ENCODE measurements around the gene IL6. TPM values are rescaled to one million over a fixed set of nuclear protein-coding genes. Genes with fewer than 3 reads are reported as not detected.
A peak's percentile ranks its signal among the peaks of the same experiment; 100 is the strongest.

The IL6 gene
- total and polyA plus RNA-seq, 10 donors, result 1.8 to 11.8 (median 4.1) TPM

- peak overlapping the region in 7 of 8 donors; percentile 26 to 61 (median 37) for H3K4me3 ChIP-seq
- TF ChIP-seq POLR2A (IDR thresholded peaks at IDR 0.05) (peak in 1 of 3 donors; percentile 7), POLR2AphosphoS5 (IDR thresholded peaks at IDR 0.05) (no peak), CTCF (IDR thresholded peaks at IDR 0.05 in 8 of 11, conservative IDR thresholded peaks at IDR 0.05 in 3 of 11) (peak in 10 of 11 experiments; percentile 39 to 72 (median 58))
- H3K4me1 ChIP-seq, result peaks cover 34 to 98% (median 69%) of the 10 kb centered on the region in 6 donors
- WGBS, 5 donors, result 7 to 21% (median 10%) methylated on average over 8 of the region's 8 CpGs
- no peaks in the 10 kb centered on the region for H3K36me3 ChIP-seq
- intact Hi-C loops (cut with DNase I; ENCODE audit: low total_unique reads), result loop anchor here (5.0 kb wide), 2 partner anchors 69 to 169 kb away; no protein-coding TSS in a partner anchor
- peak overlapping the region; percentile 11 to 89 (median 76) for H3K27ac ChIP-seq
- H3K27me3 ChIP-seq (replicated peaks in 1 of 7), result peaks cover 0 to 25% (median 3%) of the 10 kb centered on the region in 7 donors
- DNase-seq, result peak; percentile 84
- H3K9me3 ChIP-seq, result no peaks in the 10 kb centered on the region
Measured at GRCh38 chr7:22726345-22726906, 574 bp upstream of the IL6 start.

GRCh38 chr7:22727714-22728035 is 675 bp downstream of the IL6 start:
- Histone ChIP-seq H3K4me1 (peaks cover 23 to 88% (median 59%) of the 10 kb centered on the region in 6 donors), H3K27ac (peak overlapping the region; percentile 11 to 89 (median 76)), H3K9me3 (no peaks in the 10 kb centered on the region), H3K27me3 (replicated peaks in 1 of 7) (peaks cover 0 to 25% (median 3%) of the 10 kb centered on the region in 7 donors), H3K4me3 (peak overlapping the region; percentile 11 to 61 (median 36)), H3K36me3 (no peaks in the 10 kb centered on the region)
- no peak for TF ChIP-seq POLR2AphosphoS5 (IDR thresholded peaks at IDR 0.05)
- no peak for TF ChIP-seq CTCF (IDR thresholded peaks at IDR 0.05 in 8 of 11, conservative IDR thresholded peaks at IDR 0.05 in 3 of 11)
- TF ChIP-seq POLR2A (IDR thresholded peaks at IDR 0.05), result no peak
- intact Hi-C loops (cut with DNase I; ENCODE audit: low total_unique reads), result loop anchor here (5.0 kb wide), 2 partner anchors 70 to 170 kb away; no protein-coding TSS in a partner anchor
- 23 to 48% (median 34%) methylated on average over 3 of the region's 3 CpGs for whole genome bisulfite sequencing, 5 donors
- DNase-seq, result no peak

GRCh38 chr7:22728401-22729029 is 1.5 kb downstream of the IL6 start:
- Histone ChIP-seq H3K27ac (peak overlapping the region in 4 of 8 donors; percentile 74 to 89 (median 80)), H3K4me1 (peaks cover 14 to 80% (median 50%) of the 10 kb centered on the region in 6 donors), H3K36me3 (no peaks in the 10 kb centered on the region), H3K9me3 (no peaks in the 10 kb centered on the region), H3K4me3 (peak overlapping the region in 3 of 8 donors; percentile 37 to 61 (median 39)), H3K27me3 (replicated peaks in 1 of 7) (peaks cover 0 to 25% (median 3%) of the 10 kb centered on the region in 7 donors)
- no peak for DNase-seq
- intact Hi-C loops (cut with DNase I; ENCODE audit: low total_unique reads), result loop anchor here (5.0 kb wide), 2 partner anchors 71 to 171 kb away; no protein-coding TSS in a partner anchor
- 83 to 100% (median 88%) methylated on average over 1 of the region's 1 CpG for whole genome bisulfite sequencing, 5 donors
- TF ChIP-seq CTCF (IDR thresholded peaks at IDR 0.05 in 8 of 11, conservative IDR thresholded peaks at IDR 0.05 in 3 of 11) (peak in 7 of 11 experiments; percentile 10 to 62 (median 51)), POLR2AphosphoS5 (IDR thresholded peaks at IDR 0.05) (no peak)

Data from spleen (tissue), 11 donors.